Inflammatory macrophage treated with lipopolysaccharide for 4 hours (primary cell): ENCODE results near the gene PTTG1IP.
"Not testable (repeated sequence)": the region's sequence is repeated elsewhere in the genome, so short reads cannot be mapped to it uniquely, and the experiment has no call there.

ENCODE experiments used
- DNase-seq: peaks from one replicate; pipeline ENCODE4 v3.0.0-alpha.2; 2020

PTTG1IP gene, protein sequence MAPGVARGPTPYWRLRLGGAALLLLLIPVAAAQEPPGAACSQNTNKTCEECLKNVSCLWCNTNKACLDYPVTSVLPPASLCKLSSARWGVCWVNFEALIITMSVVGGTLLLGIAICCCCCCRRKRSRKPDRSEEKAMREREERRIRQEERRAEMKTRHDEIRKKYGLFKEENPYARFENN

DNA sequence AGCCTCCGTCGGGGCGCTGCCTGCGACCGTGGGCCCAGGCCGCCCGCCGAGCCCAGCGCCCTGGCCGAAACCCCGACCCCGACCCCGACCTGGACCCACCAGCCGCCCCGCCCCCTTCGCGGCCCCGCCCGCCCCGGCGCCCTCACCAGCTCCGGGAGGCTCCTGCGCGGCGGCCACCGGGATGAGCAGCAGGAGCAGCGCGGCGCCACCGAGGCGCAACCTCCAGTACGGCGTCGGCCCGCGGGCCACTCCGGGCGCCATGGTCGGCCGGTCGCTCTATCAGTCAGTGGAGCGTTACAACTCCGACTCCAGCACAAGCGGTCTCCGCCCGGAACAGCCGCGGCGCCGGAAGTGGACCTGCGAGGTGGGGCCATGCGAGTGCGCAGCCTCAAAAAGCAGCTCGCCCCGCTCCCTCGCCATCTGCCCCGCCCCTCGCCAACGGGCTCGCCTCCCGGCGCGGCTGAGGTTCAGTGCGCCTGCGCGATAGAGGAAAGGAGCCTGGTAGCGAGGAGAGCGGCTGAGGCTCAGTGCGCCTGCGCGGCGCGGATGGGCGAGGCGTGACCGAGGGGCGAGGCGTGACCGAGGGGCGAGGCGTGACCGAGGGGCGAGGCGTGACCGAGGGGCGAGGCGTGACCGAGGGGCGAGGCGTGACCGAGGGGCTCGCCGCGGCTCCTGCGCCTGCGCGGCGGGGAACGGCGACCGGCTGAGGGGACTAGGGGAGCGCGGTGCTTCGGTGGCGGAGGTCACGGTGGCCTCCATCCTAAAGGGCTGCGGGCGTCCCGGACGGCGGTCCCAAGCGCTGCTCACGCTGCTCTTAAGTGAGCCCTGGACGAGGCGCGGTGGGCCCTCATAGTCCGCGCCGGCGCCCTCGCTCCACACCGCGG lies at the start of gene PTTG1IP:
Gene PTTG1IP, minus strand, starts transcription at position 335 of the 884 bp plus-strand sequence. Its CDS starts 74 bp downstream, at position 261.
- DNase-seq = peak; percentile 99

DNA sequence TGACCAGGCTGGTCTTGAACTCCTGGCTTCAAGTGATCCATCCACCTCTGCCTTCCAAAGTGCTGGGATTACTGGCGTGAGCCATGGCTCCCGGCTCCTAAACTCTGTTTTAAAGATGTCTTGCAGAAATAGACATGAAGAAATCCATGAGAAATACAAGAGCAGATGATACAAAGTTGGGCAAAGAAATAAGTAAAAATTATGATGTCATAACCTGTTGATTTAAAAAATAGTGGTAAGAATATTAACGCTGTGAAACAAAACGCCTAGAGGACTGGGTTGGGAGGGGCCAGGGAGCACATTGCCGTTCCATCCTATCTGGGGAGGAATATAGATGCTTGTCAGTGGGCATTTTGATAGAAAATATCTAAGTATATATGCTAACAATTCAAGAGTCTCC lies 48.4 kb upstream of the PTTG1IP start:
- DNase-seq = no peak

DNA sequence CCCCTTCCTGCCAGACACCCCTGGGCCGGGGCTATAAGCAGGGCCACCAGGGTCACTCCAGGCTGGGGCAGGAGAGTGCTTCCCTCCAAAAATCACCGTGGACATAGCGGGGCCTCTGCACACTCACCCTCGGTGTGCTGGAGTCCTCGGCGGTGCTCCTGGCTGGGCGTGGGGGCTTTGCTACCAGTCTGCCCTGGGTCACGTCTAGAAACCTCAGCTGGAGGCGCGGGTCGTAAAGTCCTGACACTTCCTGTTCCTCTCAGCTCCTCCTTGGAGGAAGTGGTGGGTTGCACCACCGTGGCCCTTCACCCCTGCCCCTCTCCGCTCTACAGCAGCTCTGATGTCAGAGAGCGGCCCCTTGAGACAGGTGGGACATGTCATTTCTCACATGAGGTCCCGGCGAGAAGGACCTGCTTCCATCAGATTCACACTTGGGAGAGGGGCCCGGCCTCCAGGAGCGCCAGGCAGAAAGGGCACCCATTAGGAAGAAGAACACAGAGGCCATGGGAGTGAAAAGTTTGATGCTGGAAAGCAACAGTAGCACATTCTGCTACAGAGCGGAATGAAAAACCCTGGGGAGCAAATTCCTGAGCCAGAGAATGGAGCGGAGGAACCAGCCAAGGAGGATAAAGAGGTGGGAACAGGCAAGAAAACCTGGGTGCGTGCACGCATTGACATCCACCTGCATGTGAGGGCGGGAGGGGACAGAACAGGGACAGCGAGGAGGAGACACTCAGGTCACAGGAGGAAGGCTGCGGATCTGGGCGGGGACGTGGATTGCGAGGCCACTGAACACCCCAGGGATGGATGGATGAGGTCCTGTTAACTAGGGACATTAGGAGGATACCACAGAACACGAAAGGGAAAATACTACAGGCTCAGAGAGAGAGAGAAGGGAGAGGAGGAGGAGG lies 47.5 kb upstream of the PTTG1IP start, which contains the start of gene ITGB2:
Gene ITGB2, minus strand, starts transcription at position 206 of the 911 bp plus-strand sequence. CDS start 10,117 bp downstream, outside the sequence.
- DNase-seq = peak; percentile 83

DNA sequence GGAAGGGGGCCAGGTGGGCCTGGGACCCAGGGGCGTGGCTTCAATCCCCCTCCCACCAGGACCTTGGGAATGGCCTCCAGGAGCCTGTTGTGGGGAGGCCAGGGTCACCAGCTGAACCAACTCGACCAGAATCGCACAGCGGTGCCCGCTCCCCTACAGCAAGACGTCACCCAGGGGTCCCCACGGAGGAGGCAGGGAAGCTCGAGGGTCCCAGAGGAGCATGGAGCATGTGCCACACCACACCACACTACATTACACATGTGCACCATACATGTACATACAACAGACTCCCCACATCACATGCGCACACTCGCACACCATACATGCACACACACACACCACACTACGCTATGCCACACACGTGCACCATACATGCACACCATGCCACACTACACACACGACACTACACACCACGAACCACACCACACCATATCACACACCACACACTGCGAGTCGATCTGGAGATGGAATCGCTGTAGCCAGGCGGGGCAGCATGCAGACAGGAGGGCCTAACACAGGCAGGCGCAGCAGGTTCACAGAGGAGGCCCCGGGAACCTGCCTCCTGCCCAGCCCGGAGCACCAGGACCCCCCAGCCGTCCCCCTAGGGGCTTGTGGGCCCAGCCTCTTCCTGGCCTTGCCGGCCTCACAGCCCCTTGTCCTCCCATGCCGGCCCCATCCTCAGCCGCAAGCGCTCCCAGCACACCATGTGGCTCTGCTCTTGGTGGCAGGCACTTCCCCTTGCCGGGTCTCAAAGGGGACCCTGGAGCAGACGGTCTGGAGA lies 46.6 kb upstream of the PTTG1IP start:
- DNase-seq = no peak

DNA sequence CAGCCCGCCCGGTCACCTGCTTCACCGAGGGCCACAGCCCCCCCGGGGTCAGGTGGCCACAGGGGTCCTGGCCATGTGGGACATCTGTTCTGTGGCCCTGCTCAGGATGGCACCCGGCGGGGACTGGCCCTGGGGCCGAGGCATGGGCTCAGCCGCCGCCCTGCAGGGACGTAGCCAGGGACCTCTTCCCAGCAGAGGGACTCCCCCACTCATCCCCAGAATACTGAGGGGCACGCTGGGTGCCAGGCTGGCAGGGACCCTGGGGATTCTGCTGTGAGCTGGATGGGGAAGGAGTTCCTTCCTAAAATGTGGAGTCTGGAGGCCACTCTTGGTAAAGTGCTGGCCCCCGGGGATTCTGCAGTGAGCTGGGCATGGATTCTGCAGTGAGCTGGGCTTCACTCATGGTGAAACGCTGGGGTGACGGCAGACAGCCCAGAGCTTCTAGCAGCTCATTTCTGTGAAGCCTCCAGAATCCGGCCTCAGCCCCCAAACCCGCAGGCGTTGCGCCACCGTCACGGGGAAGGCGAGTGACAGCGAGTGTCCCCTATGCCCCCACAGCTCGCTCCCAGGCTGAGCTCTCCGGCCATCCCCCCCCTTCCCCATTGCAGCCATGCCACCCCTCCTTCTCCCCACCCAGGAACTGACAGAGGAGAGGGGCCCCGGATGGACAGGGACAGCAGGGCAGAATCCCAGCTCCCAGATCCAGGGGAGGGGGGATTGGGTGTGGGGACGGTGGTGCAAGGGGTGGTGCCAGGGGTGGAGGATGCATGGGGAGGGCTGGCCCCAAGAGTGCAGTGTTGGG lies 45.8 kb upstream of the PTTG1IP start:
- DNase-seq = peak; percentile 56

DNA sequence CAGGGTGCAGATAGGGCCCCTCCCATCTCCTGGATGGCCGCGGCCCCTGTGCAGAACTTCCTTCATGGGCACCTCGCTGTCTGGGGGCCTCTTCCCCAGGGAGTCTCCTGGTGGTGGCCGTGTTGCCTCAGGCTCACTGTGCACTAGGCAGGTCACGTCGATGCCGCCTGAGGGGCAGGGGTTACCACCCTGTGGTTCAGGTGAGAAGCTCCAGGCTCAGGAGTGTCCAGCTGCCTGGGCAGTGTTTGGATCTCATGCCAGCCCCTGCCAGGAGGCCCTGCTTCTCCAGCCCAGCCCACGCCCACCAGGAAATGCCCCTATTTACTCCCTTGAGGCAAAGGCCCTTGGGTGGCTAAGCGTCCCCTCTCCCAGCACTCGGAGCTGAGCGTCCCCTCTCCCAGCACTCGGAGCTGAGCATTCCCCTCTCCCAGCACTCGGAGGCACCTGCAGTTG lies 45.1 kb upstream of the PTTG1IP start:
- DNase-seq = no peak

DNA sequence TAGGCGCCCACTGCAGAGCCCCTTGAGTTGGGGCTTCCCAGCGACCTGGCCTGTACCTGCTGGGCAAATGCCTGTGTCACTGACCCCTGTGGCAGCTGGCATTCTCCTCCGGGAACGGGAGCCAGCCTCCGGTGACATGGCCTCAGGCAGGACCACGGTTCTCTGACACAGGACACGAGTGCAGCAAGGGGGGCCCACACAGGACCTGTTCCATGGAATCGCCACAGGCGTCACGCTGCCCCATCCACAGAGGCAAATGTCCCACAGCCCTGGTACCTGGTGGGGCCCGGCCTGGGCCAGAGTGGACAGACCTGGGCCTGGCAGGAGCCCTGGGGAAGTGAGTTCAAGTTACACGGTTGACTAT lies 44.6 kb upstream of the PTTG1IP start:
- DNase-seq = no peak

DNA sequence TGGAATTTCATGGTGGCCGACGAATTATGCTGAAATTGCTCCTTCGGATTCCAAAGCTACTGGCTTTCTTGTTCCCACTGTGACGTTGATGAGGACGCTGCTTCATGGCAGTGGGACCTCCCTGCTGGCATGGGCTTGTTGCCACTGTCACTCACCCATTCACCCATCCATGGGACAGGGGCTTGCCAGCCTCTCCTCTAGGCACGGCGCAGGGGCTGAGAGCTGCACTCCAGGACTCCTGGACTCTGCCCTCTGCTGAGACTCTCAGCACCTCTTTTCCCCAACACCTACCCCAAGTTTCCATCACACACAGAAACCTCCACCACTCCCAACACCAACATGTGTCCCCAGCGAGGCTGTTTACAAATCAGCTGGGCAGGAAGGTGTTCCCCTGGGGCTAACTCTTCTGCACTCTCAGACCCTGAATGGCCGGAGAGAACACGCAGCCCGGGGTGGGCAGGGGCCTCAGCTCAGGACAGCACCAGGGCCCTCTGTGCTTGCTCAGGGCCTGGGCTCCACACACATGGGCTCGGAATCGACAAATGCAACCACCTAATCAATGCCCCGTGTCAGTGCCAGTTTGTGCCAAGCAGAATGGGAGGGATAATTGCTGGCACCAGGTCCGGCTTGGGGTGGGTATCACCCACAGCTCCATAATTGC lies 44.1 kb upstream of the PTTG1IP start:
- DNase-seq = no peak

DNA sequence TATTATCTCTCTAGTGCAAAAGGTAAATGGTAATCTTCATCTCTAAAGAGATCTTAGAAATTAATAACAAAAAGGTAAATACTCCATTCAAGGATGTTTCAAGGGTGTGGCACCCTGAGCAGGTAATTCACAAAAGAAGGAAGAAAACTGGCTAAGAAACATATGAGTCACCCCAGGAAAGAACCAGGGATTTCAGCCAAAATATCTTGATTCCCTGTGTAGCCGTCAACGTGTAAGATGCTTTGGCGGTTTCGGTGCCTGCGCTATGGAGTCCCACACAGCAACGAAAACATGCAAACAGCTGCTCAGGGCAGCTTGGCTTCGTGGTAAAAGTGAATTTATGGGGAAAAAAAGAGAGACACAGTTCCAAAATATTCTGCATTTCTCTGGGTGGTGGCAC lies 43.5 kb upstream of the PTTG1IP start:
- no peak for DNase-seq

DNA sequence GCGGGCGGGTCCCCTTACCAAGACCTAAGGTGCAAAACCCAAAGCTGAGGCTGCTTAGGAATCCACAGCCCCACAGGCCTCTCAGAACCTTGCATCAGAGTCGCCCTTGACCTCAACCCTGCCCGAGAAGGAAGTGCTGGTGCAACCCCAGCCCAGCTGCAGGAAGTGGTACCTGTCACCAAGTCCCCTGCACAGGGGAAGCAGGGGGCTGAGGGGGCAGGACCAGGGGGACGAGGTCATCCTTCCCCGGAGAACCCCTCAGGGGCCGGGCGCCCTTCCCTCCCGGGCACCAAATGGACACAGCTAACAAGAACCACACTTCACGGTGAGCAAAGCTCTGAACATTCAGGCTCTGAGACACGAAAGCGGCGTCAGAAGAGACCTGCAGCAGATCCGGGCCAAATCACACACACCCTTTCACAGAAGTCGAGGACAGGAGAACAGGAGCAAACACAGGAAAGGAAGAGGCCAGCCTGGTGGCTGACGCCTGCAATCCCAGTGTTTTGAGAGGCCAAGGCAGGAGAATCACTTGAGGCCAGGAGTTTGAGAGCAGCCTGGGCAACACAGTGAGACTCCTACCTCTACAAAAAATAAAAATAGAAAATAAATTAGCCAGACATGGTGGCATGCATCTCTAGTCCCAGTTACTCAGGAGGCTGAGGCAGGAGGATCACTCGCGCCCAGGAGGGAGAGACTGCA lies 40.8 kb upstream of the PTTG1IP start:
- peak; percentile 79 for DNase-seq

DNA sequence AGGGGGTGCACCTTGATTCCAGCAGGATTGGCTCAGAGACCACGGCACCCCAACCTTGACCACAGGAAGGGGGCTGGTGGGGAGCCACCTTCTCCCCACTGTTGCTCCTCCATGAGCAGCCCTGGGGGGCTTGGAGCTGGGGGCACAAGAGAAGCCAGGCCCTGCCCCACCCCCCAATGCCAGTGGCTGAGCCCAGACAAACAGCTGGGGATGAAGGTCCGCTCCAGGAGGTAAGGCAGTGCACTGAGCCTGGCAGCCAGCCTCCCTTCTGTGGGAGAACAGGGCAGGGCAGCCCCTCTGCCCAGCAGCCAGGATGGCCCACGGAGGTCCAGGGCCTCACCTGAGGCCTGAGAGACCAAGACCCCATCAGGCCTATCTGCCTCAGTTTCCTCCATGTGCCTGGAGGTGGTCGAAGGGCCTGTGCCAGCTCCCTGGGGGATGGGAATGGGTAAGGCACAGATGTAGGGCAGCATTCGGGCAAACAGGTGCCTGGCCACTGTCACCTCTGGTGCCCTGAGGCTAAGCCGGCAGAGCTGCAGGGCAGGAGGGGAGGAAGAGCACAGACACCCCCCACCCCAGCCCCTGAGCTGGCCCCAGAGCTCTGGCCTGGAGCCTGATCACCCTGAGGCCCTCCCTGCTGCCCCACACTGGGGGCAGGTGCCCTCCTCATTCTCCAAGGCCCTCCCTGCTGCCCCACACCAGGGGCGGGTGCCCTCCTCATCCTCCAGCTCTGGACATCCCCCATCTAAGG lies 40.1 kb upstream of the PTTG1IP start:
- no peak for DNase-seq

DNA sequence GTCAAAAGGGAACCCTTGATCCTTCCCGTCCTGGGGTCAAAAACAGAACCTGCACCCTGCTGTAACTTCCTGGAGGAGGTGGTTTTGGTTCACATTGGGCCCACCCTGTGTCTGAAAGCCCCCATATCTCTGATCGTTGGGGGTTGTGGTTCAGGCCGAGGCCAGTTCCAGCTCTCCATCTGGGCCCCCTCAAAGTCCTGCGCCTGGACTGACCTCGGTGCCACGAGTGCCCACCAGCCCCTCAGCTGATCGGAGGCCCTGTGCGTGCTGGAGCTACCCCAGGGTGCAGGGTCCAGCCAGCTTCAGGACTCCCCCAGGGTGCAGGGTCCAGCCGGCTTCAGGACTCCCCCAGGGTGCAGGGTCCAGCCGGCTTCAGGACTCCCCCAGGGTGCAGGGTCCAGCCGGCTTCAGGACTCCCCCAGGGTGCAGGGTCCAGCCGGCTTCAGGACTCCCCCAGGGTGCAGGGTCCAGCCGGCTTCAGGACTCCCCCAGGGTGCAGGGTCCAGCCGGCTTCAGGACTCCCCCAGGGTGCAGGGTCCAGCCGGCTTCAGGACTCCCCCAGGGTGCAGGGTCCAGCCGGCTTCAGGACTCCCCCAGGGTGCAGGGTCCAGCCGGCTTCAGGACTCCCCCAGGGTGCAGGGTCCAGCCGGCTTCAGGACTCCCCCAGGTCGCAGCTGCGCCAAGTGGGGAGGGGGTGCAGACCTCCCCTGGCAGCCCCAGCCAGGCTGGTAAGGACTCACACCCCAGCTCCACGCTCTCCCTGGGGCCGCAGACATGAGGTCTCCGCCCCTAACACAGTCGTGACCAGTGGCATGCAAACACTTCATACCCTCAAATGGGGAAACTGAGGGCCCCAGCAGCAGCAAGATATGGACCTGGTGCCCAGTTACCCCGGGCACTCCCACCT lies 39.3 kb upstream of the PTTG1IP start:
- not testable (repeated sequence) for DNase-seq

DNA sequence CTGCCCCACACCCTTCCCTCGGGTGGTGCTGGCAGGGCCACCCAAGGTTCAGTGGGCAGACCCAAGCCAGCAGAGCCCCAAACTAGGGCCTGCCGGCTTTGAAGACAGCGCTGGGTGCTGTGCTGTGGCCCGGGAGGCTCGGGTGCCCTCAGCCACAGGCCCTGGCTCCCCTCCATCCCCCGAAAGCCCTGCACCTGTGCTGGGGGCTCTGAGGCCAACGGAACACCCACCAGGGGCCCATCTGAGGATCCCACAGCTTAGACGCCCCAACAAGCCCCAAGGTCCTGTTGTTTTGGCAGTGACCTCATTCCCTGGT lies 38.6 kb upstream of the PTTG1IP start:
- no peak for DNase-seq

DNA sequence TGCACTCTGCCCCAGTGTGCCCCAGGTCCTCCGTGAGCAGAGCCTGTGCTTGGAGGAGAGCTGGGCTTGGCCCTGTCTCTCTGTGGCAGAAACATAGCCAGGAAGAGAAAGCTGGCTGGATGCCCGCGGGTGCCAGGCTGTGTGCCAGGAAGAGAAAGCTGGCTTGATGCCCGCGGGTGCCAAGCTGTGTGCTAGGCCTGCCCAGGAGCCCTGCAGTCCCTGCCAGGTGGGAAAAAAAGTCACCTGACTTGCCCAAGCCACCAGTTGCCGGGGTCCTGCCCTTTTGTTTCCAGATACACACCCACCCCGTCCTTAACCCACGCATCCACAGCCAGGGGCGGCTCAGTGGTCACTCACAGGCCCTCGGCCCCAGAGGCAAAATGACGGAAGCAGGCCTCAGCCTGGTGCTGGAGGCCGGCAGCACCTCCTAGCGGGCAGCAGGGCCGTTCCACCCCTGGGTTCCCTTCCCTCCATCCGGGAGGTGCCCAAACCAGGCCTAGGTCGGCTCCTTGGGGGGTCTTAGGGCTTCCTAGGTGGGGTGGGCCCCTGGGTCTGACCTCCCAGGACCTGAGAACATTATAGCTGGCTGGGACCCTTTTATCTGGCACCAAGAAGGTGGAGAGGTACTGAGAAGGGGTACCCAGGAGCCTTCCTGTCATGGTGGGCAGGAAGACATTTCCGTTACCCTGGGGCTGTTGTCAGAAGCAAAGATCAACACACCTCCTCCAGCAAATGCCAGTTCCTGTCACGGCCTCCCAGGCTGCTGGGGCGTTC lies 38.1 kb upstream of the PTTG1IP start:
- peak; percentile 78 for DNase-seq

DNA sequence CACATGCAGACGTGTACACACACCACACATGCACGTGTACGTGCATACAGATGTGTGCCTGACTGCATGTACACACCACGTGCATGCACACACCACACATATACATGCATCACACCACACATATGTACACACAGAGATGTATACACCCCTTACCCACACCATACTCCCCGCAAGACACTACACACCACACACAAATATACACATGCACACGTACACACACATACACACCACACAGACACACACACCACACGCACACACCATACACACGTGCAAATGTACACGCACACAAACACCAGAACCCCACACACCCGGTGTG lies 37.5 kb upstream of the PTTG1IP start:
- no peak for DNase-seq

DNA sequence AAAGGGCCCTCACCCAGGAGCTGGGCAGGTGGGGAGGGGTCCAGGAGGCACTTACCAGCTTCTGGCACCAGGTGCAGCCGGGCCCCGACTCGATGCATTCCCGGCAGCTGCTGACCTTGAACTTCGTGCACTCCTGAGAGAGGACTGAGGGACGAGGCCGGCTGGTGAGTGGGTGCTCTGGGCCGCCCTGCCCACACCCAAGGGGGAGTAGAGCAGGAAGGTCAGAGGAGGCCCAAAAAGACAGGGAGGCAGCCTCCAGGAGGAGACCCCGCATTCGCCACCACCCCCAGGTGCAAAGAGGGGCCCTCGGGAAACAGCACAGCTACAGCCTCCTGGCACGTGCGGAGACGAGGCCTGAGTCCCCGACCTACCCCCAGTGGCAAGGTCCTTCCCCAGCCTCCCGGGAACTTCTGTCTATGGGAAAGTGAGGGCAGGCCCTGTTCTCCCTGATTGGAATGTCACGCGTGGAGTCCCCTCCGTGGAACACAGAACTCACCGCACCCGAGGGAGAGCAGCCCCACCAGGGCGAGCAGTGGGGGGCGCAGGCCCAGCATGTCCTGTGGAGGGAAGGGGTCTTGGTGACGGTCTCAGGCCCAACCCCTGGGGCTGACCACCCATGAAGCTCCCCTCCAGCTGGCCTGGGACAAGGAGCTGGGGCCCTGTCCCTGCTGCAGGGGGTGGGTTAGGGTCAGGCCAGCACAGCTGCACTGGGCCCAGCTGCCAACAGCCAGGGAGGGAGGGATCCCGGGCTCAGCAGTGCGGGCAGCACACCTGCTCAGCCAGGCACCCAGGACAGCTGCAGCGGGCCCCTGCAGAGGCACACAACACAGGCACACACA lies 37.0 kb upstream of the PTTG1IP start:
- no peak for DNase-seq

DNA sequence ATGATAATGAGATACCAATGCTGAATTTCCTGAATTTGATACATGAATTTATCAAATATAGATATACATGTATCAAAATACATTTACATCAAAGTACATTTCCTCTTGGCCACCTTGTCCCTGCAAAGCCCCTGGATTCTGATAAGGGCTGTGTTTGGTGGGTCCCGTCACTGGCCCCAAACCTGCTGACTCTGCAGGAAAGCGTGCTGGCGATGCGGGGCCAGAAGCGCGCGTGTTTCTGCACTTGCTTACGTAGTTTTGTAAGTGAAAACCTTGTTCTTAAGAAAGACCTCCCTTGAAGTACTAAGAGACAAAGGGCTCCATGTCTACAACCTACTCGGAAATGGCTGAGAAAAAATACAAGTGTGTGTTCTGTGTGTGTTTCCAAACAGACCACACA lies 36.2 kb upstream of the PTTG1IP start:
- DNase-seq = no peak
